KOPT-K1 (cell line): ENCODE data around the gene HLA-DPA1.

Experiments used
- H3K27ac ChIP-seq: fragments of 200-600 bp; sonication (generic); 2 replicates; pipeline ENCODE4 v1.5.1; 2016; ENCODE audit warnings: antibody characterized with exemption, mild to moderate bottlenecking, low read depth, low read length; ENCODE audit not compliant: poor library complexity, severe bottlenecking
- H3K36me3 ChIP-seq: fragments of 200-600 bp; sonication (generic); 2 replicates; pipeline ENCODE4 v1.5.1; 2017; ENCODE audit warnings: antibody characterized with exemption, mild to moderate bottlenecking, low read length, moderate library complexity; ENCODE audit not compliant: insufficient read depth
- H3K9me3 ChIP-seq: fragments of 200-600 bp; sonication (generic); 2 replicates; pipeline ENCODE4 v1.5.1; 2017; ENCODE audit warnings: antibody characterized with exemption, low read length, mild to moderate bottlenecking; ENCODE audit not compliant: insufficient read depth, poor library complexity, severe bottlenecking

Gene HLA-DPA1

GRCh38 chr6:33073431-33073871 is at the start of gene HLA-DPA1:
Gene HLA-DPA1, minus strand, starts transcription at chr6:33073649.
- H3K9me3 ChIP-seq = no peaks in the 10 kb centered on the region
- no peaks in the 10 kb centered on the region for H3K36me3 ChIP-seq
- H3K27ac ChIP-seq = no peak within 1 kb of the TSS

GRCh38 chr6:33123181-33123580 is 49.7 kb upstream of the HLA-DPA1 start:
- Histone ChIP-seq H3K36me3 (no peaks in the 10 kb centered on the region), H3K27ac (no peak overlapping the region), H3K9me3 (peaks cover 22% of the 10 kb centered on the region)

DNA sequence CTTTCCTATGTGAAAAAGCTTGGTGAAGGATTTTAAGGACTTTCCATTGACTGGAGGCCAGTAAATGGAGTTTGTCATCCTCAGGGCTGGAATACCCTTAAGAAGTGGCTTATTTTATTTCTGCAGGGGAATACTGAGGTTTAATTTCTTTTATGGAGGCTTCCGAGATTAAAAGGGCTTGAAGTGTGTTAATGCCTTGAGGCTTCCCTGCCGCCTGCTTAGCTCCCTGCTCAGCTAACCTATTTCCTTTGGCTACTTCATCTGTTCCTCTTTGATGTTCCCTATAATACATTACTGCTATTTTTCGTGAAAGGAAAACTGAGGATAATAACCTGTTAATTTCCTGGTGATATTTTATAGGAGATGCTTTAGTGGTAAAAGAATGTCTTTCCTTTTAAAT is 46.6 kb upstream of the HLA-DPA1 start:
- no peak overlapping the region for H3K27ac ChIP-seq
- no peaks in the 10 kb centered on the region for H3K36me3 ChIP-seq
- peaks cover 19% of the 10 kb centered on the region for H3K9me3 ChIP-seq

- Histone ChIP-seq H3K9me3 (peaks cover 5% of the 10 kb centered on the region), H3K27ac (no peak overlapping the region), H3K36me3 (no peaks in the 10 kb centered on the region)
These were observed 45.2 kb upstream of the HLA-DPA1 start for GRCh38 chr6:33118525-33119123.

GRCh38 chr6:33117811-33118277 is 44.4 kb upstream of the HLA-DPA1 start:
- Histone ChIP-seq H3K27ac (no peak overlapping the region), H3K9me3 (no peaks in the 10 kb centered on the region), H3K36me3 (no peaks in the 10 kb centered on the region)

DNA sequence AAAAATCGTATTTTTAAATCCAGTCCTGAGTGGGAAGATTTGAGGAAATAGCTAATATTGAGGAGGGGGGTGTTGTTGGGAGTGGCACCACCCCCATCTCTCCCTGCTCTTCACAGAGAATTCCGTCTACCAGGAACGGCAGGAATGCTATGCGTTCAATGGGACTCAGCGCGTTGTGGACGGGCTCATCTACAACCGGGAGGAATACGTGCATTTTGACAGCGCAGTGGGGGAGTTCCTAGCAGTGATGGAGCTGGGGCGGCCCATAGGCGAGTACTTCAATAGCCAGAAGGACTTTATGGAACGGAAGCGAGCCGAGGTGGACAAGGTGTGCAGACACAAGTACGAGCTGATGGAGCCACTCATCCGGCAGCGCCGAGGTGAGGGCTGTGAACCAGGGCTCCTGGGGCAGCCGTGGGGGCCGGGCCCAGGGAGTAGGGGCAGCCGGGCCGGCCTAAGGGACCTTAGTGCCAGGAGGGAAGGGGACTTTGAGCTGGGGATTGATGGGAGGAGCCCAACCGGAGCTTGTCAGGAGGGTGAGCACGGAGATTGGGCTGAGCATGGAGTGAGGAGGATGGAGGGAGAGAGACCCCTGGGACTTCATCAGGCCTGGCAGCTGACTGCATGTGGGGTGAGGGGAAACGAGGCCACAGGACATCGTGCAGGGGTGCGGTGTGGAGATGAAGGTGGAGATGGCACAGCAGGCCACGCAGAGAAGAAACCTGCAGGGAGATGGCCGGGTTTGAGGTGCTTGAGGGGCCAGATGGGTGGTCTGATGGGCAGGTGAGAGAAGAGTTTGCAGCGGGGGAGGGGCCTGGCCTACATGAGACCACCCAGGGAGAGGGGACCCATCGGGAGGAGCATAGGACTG is 43.6 kb upstream of the HLA-DPA1 start:
- no peak overlapping the region for H3K27ac ChIP-seq
- no peaks in the 10 kb centered on the region for H3K36me3 ChIP-seq
- H3K9me3 ChIP-seq = no peaks in the 10 kb centered on the region

GRCh38 chr6:33116417-33116816 is 43.0 kb upstream of the HLA-DPA1 start:
- no peak overlapping the region for H3K27ac ChIP-seq
- no peaks in the 10 kb centered on the region for H3K36me3 ChIP-seq
- no peaks in the 10 kb centered on the region for H3K9me3 ChIP-seq

- Histone ChIP-seq H3K36me3 (no peaks in the 10 kb centered on the region), H3K9me3 (no peaks in the 10 kb centered on the region), H3K27ac (no peak overlapping the region)
These were observed 41.0 kb upstream of the HLA-DPA1 start for GRCh38 chr6:33114406-33114805.

- Histone ChIP-seq H3K27ac (no peak overlapping the region), H3K36me3 (no peaks in the 10 kb centered on the region), H3K9me3 (no peaks in the 10 kb centered on the region)
These were observed 40.3 kb upstream of the HLA-DPA1 start for GRCh38 chr6:33113755-33114154.

- no peaks in the 10 kb centered on the region for H3K36me3 ChIP-seq
- H3K9me3 ChIP-seq = no peaks in the 10 kb centered on the region
- no peak overlapping the region for H3K27ac ChIP-seq
These were observed 38.7 kb upstream of the HLA-DPA1 start for GRCh38 chr6:33112148-33112547.

GRCh38 chr6:33108307-33108706 is 34.9 kb upstream of the HLA-DPA1 start:
- Histone ChIP-seq H3K36me3 (no peaks in the 10 kb centered on the region), H3K27ac (no peak overlapping the region), H3K9me3 (no peaks in the 10 kb centered on the region)

GRCh38 chr6:33107641-33108040 is 34.2 kb upstream of the HLA-DPA1 start:
- no peak overlapping the region for H3K27ac ChIP-seq

GRCh38 chr6:33105916-33106871 is 32.7 kb upstream of the HLA-DPA1 start:
- peaks cover 13% of the 10 kb centered on the region for H3K9me3 ChIP-seq
- no peak overlapping the region for H3K27ac ChIP-seq
- H3K36me3 ChIP-seq = no peaks in the 10 kb centered on the region

More at GRCh38 chr6:33107641-33108040, 34.2 kb upstream of the HLA-DPA1 start:
- H3K9me3 ChIP-seq = peaks cover under 1% of the 10 kb centered on the region
- H3K36me3 ChIP-seq = no peaks in the 10 kb centered on the region

GRCh38 chr6:33105386-33105785 is 31.9 kb upstream of the HLA-DPA1 start:
- H3K36me3 ChIP-seq = no peaks in the 10 kb centered on the region
- no peak overlapping the region for H3K27ac ChIP-seq
- H3K9me3 ChIP-seq = peaks cover 21% of the 10 kb centered on the region

DNA sequence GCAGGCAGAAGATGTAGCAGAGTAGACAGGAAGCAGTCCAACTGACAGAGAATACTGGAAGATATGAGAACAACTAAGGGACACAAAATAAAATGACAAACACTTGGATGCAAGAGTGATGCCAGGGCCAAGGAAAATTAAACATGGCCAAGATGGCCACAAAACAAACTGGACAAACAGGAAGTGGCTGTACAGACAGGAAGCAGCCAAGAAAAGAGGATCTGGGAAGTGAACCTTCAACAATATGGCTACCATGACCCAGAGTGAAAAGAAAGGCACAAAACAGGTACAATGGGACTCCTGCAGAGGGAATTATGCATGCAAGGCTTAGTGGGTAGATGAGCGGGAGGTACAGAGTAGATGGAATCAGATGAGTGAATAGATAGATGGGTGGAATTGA is 31.4 kb upstream of the HLA-DPA1 start:
- no peaks in the 10 kb centered on the region for H3K36me3 ChIP-seq
- H3K9me3 ChIP-seq = peaks cover 26% of the 10 kb centered on the region
- H3K27ac ChIP-seq = no peak overlapping the region
